ENCODE measurements around the gene RILPL1.
A peak's percentile ranks its signal among the peaks of the same experiment; 100 is the strongest.
"Not testable (repeated sequence)": the region's sequence is repeated elsewhere in the genome, so short reads cannot be mapped to it uniquely, and the experiment has no call there.

Gene RILPL1

DNA sequence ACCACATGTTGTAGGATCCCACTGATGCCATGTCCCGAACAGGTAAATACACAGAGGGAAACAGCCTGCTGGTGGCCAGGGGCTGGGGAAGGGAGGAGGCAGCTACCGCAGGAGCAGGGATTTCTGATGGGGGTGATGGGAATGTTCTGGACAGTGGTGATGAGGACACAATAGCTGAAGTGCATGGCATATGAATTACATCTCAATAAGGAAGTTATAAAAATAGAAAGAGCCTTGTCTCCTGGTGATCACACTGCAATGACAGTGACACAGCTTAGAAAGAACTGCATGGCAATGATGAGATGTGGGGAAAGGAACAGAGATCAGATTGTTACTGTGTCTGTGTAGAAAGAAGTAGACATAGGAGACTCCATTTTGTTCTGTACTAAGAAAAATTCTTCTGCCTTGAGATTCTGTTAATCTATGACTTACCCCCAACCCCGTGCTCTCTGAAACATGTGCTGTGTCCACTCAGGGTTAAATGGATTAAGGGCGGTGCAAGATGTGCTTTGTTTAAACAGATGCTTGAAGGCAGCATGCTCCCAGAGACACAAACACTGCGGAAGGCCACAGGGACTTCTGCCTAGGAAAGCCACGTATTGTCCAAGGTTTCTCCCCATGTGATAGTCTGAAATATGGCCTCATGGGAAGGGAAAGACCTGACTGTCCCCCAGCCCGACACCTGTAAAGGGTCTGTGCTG lies 41.0 kb downstream of the RILPL1 start:
- not testable (repeated sequence) for DNase-seq

DNA sequence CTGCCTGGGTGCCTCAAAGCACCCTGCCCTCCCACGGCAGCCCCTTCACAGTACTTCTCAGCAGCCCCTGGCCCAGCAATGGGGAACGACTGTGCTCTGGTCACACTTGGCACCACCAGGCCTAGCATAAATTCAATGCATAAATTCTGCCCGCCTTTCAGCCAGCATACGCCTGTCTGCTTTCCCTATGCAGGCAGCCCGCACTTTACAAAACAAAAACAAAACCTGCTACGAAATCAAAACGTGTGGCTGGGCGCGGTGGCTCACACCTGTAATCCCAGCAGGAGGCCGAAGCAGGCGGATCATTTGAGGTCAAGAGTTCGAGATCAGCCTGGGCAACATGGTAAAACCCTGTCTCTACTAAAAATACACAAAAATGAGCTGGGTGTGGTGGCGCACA lies 42.0 kb downstream of the RILPL1 start:
- no peak for DNase-seq

GRCh38 chr12:123491056-123491455 lies 42.5 kb downstream of the RILPL1 start:
- DNase-seq = no peak

- no peak for DNase-seq
Observed at GRCh38 chr12:123490089-123490488, 43.4 kb downstream of the RILPL1 start.

DNA sequence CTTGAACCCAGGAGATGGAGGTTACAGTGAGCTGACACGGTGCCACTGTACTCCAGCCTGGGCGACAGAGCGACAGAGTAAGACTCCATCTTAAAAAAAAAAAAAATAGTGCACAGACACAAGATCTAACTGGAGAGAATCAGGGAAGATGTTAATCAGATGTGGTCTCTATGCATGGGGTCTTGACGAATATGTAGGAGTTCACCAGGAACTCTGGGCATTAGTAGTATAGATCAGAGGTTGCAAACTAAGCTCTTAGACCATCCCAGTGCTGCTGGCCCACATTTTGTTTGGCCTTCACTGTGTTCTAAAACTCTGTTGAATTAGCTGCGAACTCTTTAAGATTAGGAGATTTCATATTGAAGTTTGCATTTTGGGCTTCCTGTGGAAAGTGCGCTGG lies 43.9 kb downstream of the RILPL1 start:
- DNase-seq = no peak

- DNase-seq = no peak
Observed at GRCh38 chr12:123488539-123489230, 44.8 kb downstream of the RILPL1 start.

GRCh38 chr12:123487428-123487827 lies 46.1 kb downstream of the RILPL1 start:
- no peak for DNase-seq

- no peak for DNase-seq
Observed at GRCh38 chr12:123485756-123486155, 47.8 kb downstream of the RILPL1 start.

DNA sequence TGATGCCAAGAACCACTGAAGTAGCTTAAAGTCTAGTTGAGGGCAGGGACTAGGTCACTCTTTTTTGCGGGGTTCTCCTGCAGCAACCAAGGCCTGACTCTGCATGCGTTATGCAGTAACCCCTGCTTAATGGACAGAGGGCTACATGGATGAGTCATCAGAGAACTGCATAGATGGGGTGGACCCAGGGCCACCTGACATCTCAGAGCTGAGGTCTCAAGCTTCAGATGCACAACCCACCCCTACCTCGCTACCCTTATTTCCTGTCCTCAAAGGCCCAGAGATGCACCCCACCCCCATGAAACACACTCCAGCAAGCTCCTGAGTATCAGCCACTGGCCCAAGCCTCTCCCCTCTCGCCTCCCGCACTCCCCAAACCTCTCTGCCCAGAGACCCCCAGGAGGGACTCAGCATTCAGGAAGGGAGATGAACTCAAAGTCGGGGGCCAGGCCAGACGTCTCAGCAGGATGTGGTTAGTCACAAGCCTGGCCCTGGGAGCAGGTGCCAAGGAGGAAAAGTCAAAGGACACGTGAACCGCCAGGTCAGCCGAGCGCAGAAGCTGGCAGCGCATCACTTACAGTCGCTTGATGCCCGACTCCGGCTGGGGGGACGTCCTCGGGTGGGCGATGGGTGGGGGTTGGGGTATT lies 49.8 kb downstream of the RILPL1 start:
- DNase-seq = no peak

- no peak for DNase-seq
Observed at GRCh38 chr12:123482876-123483275, 50.6 kb downstream of the RILPL1 start.

GRCh38 chr12:123481251-123481650 lies 52.3 kb downstream of the RILPL1 start:
- DNase-seq = not testable (repeated sequence)

DNA sequence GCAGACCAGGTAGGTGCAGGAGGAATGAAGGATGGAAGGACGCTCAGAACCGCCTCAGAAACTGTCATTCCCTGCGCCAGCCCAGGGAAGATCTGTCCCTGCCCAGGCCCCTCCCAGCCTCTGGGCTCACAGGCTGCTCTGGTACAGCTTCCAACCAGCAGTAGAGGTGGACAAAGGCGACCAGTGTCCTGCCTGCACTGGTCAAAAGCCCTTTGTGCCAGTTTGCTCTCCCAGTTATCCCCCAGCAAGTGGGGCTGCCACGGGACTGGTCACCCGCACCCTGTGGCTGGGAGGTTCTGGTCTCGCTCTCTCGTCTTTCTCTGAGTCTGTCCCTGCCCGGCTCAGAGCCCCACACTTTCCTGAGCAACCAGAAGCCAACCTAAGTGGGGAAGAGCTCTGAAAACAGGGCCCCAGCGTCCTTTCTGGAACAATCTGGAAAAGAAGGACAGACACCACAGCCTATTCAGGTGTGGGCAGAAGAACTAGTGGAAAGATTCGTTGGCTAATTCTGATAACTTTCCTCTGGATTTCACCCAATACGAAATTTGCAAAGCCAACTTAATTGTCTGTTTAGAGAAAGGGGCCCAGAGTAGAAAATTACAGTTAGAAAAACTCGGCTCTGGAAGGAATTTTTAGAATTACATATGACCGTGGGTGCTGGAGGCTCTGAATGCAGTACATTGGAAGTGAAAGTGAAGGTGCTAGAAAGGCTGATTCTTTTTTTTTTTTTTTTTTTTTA lies 53.9 kb downstream of the RILPL1 start:
- DNase-seq = no peak

DNA sequence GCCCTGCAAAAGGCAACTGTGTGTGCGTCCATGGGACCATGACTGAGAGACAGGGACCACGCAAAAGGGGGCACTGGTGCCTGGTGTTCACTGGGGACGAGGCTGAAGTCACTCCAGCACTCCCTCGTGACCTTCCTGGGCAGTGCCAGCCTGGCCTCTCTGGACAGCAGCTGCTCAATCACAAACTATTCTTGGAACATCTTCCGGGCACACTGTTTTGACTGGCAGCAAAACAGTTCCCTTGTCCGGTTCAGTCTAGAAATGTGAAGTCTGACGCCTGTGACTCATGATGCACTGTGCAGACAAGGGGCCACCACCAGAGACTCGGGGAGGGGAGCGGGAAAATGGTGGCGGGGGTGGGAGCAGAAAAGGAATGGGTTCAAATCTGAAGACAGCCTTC lies 54.8 kb downstream of the RILPL1 start:
- DNase-seq = peak; percentile 81

DNA sequence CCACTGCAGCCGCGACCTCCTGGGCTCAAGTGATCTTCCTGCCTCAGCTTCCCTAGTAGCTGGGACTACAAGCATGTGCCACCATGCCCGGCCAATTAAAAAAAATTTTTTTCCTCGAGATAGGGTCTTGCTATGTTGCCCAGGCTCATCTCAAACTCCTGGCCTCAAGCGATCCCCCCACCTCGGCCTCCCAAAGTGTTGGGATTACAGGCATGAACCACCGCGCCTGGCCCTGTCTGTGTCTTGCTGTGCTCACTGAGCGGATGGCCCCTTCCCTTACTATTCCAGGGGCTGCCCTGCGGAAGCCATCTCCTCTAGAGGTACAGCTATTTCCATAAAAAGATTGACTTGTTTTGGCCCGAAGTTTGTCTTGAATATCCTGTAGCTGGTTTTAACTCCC lies 55.5 kb downstream of the RILPL1 start:
- DNase-seq = no peak

GRCh38 chr12:123475246-123475703 lies 58.2 kb downstream of the RILPL1 start:
- no peak for DNase-seq

- peak; percentile 49 for DNase-seq
Observed at GRCh38 chr12:123474485-123475245, 58.9 kb downstream of the RILPL1 start.

DNA sequence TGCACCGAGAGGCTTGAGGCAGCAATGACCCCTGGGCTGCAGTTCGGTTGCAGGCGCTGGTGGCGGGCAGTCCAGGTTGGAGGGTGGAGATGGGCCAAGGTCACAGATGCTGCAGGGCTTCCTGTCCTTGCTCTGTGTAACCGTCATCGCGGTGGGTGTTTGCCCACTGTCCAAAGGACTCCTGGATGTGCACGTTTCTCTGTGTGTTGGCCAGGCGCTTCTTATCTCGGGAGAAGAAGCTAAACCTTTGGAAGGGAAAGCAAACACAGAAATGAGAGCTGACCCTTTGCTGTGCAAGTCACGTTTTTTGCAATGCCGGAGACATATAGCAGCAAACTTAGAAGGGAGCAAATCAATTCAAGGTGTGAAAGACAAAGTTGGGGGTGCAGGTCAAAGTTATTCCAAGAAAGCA lies 61.1 kb downstream of the RILPL1 start:
- no peak for DNase-seq

- no peak for DNase-seq
Observed at GRCh38 chr12:123471374-123472068, 62.0 kb downstream of the RILPL1 start.

GRCh38 chr12:123469978-123470377 lies 63.5 kb downstream of the RILPL1 start:
- DNase-seq = no peak

DNA sequence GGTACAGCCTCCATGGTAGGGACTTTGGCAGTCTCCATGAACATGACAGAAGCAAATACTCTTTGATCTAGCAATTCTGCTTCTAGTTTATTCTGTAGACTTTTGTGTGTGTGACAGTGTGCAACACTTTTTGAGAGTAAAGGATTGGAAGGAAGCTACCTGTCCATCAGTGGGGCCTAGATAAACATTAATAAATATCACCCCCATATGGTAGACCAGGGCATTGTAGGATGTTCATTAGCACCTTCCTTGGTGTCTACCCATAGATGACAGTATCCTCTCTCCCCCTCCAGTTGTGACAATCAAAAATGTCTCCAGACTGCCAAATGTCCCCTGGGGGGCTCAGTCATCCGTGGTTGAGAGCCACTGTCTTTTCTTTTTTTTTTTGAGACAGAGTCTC lies 64.7 kb downstream of the RILPL1 start:
- no peak for DNase-seq

- no peak for DNase-seq
Observed at GRCh38 chr12:123465084-123465483, 68.4 kb downstream of the RILPL1 start.

GRCh38 chr12:123463174-123463573 lies 70.3 kb downstream of the RILPL1 start:
- not testable (repeated sequence) for DNase-seq

Data from kidney glomerular epithelial cell (primary cell).